LoVo (cell line): ENCODE data around the gene TOM1L2.

Experiments used
- DNase-seq: peaks from one replicate; pipeline ENCODE4 v3.0.0-alpha.2; 2016; ENCODE audit warnings: low spot score

Gene TOM1L2

GRCh38 chr17:17994271-17995069 is 22.3 kb upstream of the TOM1L2 start:
- DNase-seq = no peak

- no peak for DNase-seq
These were observed 21.7 kb upstream of the TOM1L2 start for GRCh38 chr17:17993852-17994251.

- DNase-seq = no peak
These were observed 21.2 kb upstream of the TOM1L2 start for GRCh38 chr17:17993366-17993765.

- DNase-seq = no peak
These were observed 18.1 kb upstream of the TOM1L2 start for GRCh38 chr17:17990282-17990681.

GRCh38 chr17:17989618-17990017 is 17.4 kb upstream of the TOM1L2 start:
- no peak for DNase-seq

GRCh38 chr17:17989081-17989480 is 16.9 kb upstream of the TOM1L2 start:
- no peak for DNase-seq

GRCh38 chr17:17988427-17988945 is 16.3 kb upstream of the TOM1L2 start:
- DNase-seq = no peak

GRCh38 chr17:17987901-17988300 is 15.7 kb upstream of the TOM1L2 start:
- DNase-seq = no peak

- DNase-seq = no peak
These were observed 15.1 kb upstream of the TOM1L2 start for GRCh38 chr17:17987187-17987896.

GRCh38 chr17:17985555-17985954 is 13.4 kb upstream of the TOM1L2 start:
- DNase-seq = no peak

- no peak for DNase-seq
These were observed 13.0 kb upstream of the TOM1L2 start for GRCh38 chr17:17985153-17985552.

GRCh38 chr17:17983776-17984175 is 11.6 kb upstream of the TOM1L2 start:
- DNase-seq = no peak

GRCh38 chr17:17983376-17983775 is 11.2 kb upstream of the TOM1L2 start:
- no peak for DNase-seq

- no peak for DNase-seq
These were observed 10.6 kb upstream of the TOM1L2 start for GRCh38 chr17:17982801-17983200.

GRCh38 chr17:17981330-17981729 is 9.1 kb upstream of the TOM1L2 start:
- DNase-seq = no peak

- DNase-seq = no peak
These were observed 7.6 kb upstream of the TOM1L2 start for GRCh38 chr17:17979778-17980177.

GRCh38 chr17:17978481-17979424 is 6.6 kb upstream of the TOM1L2 start:
- DNase-seq = no peak

GRCh38 chr17:17976931-17977570 is 4.9 kb upstream of the TOM1L2 start:
- no peak for DNase-seq

GRCh38 chr17:17975436-17975835 is 3.2 kb upstream of the TOM1L2 start:
- no peak for DNase-seq

- no peak for DNase-seq
These were observed 703 bp upstream of the TOM1L2 start for GRCh38 chr17:17972952-17973254.

- DNase-seq = peak; percentile 6
These were observed 622 bp downstream of the TOM1L2 start for GRCh38 chr17:17971431-17972125.
